GM13977 (cell line): ENCODE measurements around the gene NAV3.

Experiments
- DNase-seq: peaks from one replicate; pipeline ENCODE4 v3.0.0; 2012; ENCODE audit warnings: low spot score
- CTCF ChIP-seq: IDR thresholded peaks from 2 replicates; pipeline ENCODE4 v1.5.1; 2012; ENCODE audit warnings: mild to moderate bottlenecking, control low read depth; ENCODE audit not compliant: insufficient read depth; ENCODE audit errors: extremely low read depth, missing control alignments
- in situ Hi-C: fragments of 300-500 bp; cut with MboI; formaldehyde crosslinking; loops from one replicate; pipeline ENCODE4 v1.12.0; 2022; ENCODE audit warnings: low sequenced_read_pairs, low pct_unique_long_range_greater_than_20kb, mixed read lengths, inconsistent platforms; ENCODE audit not compliant: unreplicated experiment

Gene NAV3

GRCh38 chr12:77850129-77850528 is 19.4 kb downstream of the NAV3 start:
- DNase-seq: no peak
- in situ Hi-C loops: no loop called here
- TF ChIP-seq CTCF: no peak

- in situ Hi-C loops: no loop called here
Observed at GRCh38 chr12:77850698-77851097, 20.0 kb downstream of the NAV3 start.

GRCh38 chr12:77855548-77855947 is 24.9 kb downstream of the NAV3 start:
- TF ChIP-seq CTCF: no peak
- in situ Hi-C loops: no loop called here
- DNase-seq: no peak

More at GRCh38 chr12:77850698-77851097, 20.0 kb downstream of the NAV3 start:
- no peak for TF ChIP-seq CTCF
- DNase-seq: no peak

- no peak for DNase-seq
- in situ Hi-C loops: no loop called here
- no peak for TF ChIP-seq CTCF
Observed at GRCh38 chr12:77861317-77861716, 30.6 kb downstream of the NAV3 start.

- no peak for DNase-seq
- no peak for TF ChIP-seq CTCF
- in situ Hi-C loops: no loop called here
Observed at GRCh38 chr12:77865178-77865577, 34.5 kb downstream of the NAV3 start.

- DNase-seq: no peak
- no peak for TF ChIP-seq CTCF
- in situ Hi-C loops: no loop called here
Observed at GRCh38 chr12:77878901-77879300, 48.2 kb downstream of the NAV3 start.

- no peak for TF ChIP-seq CTCF
- DNase-seq: no peak
- in situ Hi-C loops: no loop called here
Observed at GRCh38 chr12:77882709-77883108, 52.0 kb downstream of the NAV3 start.
